Measurements from ENCODE around the gene ZNF532.

Gene ZNF532

GRCh38 chr18:58870621-58871020, 5.9 kb downstream of the ZNF532 start:
- DNase-seq = no peak

GRCh38 chr18:58871514-58872420, 7.1 kb downstream of the ZNF532 start:
- no peak for DNase-seq

GRCh38 chr18:58878640-58879039, 14.0 kb downstream of the ZNF532 start:
- no peak for DNase-seq

GRCh38 chr18:58881477-58881876, 16.8 kb downstream of the ZNF532 start:
- DNase-seq = no peak

GRCh38 chr18:58882044-58882443, 17.4 kb downstream of the ZNF532 start:
- no peak for DNase-seq

GRCh38 chr18:58882686-58883085, 18.0 kb downstream of the ZNF532 start:
- no peak for DNase-seq

GRCh38 chr18:58884680-58885079, 20.0 kb downstream of the ZNF532 start:
- no peak for DNase-seq

- no peak for DNase-seq
These were observed 21.8 kb downstream of the ZNF532 start for GRCh38 chr18:58886431-58886830.

GRCh38 chr18:58886864-58887612, 22.4 kb downstream of the ZNF532 start:
- DNase-seq = no peak

- DNase-seq = no peak
These were observed 22.9 kb downstream of the ZNF532 start for GRCh38 chr18:58887613-58887963.

GRCh38 chr18:58891776-58892175, 27.1 kb downstream of the ZNF532 start:
- DNase-seq = no peak

- no peak for DNase-seq
These were observed 27.8 kb downstream of the ZNF532 start for GRCh38 chr18:58892488-58892887.

- DNase-seq = no peak
These were observed 28.9 kb downstream of the ZNF532 start for GRCh38 chr18:58893388-58894099.

- no peak for DNase-seq
These were observed 30.3 kb downstream of the ZNF532 start for GRCh38 chr18:58894930-58895329.

GRCh38 chr18:58895385-58895784, 30.7 kb downstream of the ZNF532 start:
- DNase-seq = no peak

- no peak for DNase-seq
These were observed 31.6 kb downstream of the ZNF532 start for GRCh38 chr18:58896268-58896667.

- DNase-seq = no peak
These were observed 32.2 kb downstream of the ZNF532 start for GRCh38 chr18:58896734-58897508.

GRCh38 chr18:58898010-58898799, 33.5 kb downstream of the ZNF532 start:
- no peak for DNase-seq

- DNase-seq = no peak
These were observed 35.5 kb downstream of the ZNF532 start for GRCh38 chr18:58900015-58900649.

- DNase-seq = no peak
These were observed 36.5 kb downstream of the ZNF532 start for GRCh38 chr18:58901143-58901542.

GRCh38 chr18:58901783-58902182, 37.1 kb downstream of the ZNF532 start:
- DNase-seq = no peak
